ENCODE measurements around the gene RSPH1.

Gene RSPH1

GRCh38 chr21:42532466-42533181, 36.6 kb upstream of the RSPH1 start:
- DNase-seq (ENCODE audit: low read depth, low spot score) = no peak

GRCh38 chr21:42531771-42532170, 35.7 kb upstream of the RSPH1 start:
- DNase-seq (ENCODE audit: low read depth, low spot score) = no peak

- no peak for DNase-seq (ENCODE audit: low read depth, low spot score)
Measured at GRCh38 chr21:42530167-42530518, 34.1 kb upstream of the RSPH1 start.

GRCh38 chr21:42527489-42528158, 31.6 kb upstream of the RSPH1 start:
- no peak for DNase-seq (ENCODE audit: low read depth, low spot score)

GRCh38 chr21:42527127-42527488, 31.1 kb upstream of the RSPH1 start:
- no peak for DNase-seq (ENCODE audit: low read depth, low spot score)

GRCh38 chr21:42526379-42526727, 30.3 kb upstream of the RSPH1 start:
- no peak for DNase-seq (ENCODE audit: low read depth, low spot score)

GRCh38 chr21:42525676-42526378, 29.8 kb upstream of the RSPH1 start:
- no peak for DNase-seq (ENCODE audit: low read depth, low spot score)

- DNase-seq (ENCODE audit: low read depth, low spot score) = no peak
Measured at GRCh38 chr21:42525029-42525581, 29.1 kb upstream of the RSPH1 start.

- DNase-seq (ENCODE audit: low read depth, low spot score) = no peak
Measured at GRCh38 chr21:42524341-42525028, 28.5 kb upstream of the RSPH1 start.

GRCh38 chr21:42523941-42524340, 27.9 kb upstream of the RSPH1 start:
- no peak for DNase-seq (ENCODE audit: low read depth, low spot score)

GRCh38 chr21:42523211-42523610, 27.2 kb upstream of the RSPH1 start:
- DNase-seq (ENCODE audit: low read depth, low spot score) = no peak

- DNase-seq (ENCODE audit: low read depth, low spot score) = no peak
Measured at GRCh38 chr21:42522771-42523170, 26.7 kb upstream of the RSPH1 start.

- DNase-seq (ENCODE audit: low read depth, low spot score) = no peak
Measured at GRCh38 chr21:42522271-42522670, 26.2 kb upstream of the RSPH1 start.

- DNase-seq (ENCODE audit: low read depth, low spot score) = no peak
Measured at GRCh38 chr21:42521805-42522204, 25.8 kb upstream of the RSPH1 start.

GRCh38 chr21:42521384-42521783, 25.4 kb upstream of the RSPH1 start:
- DNase-seq (ENCODE audit: low read depth, low spot score) = no peak

- DNase-seq (ENCODE audit: low read depth, low spot score) = no peak
Measured at GRCh38 chr21:42520628-42521253, 24.7 kb upstream of the RSPH1 start.

GRCh38 chr21:42518626-42519025, 22.6 kb upstream of the RSPH1 start:
- no peak for DNase-seq (ENCODE audit: low read depth, low spot score)

GRCh38 chr21:42518215-42518614, 22.2 kb upstream of the RSPH1 start:
- peak; percentile 66 for DNase-seq (ENCODE audit: low read depth, low spot score)

GRCh38 chr21:42515708-42516502, 19.9 kb upstream of the RSPH1 start:
- no peak for DNase-seq (ENCODE audit: low read depth, low spot score)

- DNase-seq (ENCODE audit: low read depth, low spot score) = no peak
Measured at GRCh38 chr21:42514883-42515228, 18.8 kb upstream of the RSPH1 start.

Measured in smooth muscle cell of the brain vasculature (primary cell).